HG02623 (cell line): ENCODE data around the gene C9orf50.

ENCODE experiments used
- ATAC-seq: cut with Tn5 transposase; IDR thresholded peaks from one replicate; pipeline ENCODE4 v1.9.1; 2021; ENCODE audit warnings: moderate library complexity; ENCODE audit not compliant: unreplicated experiment

C9orf50 gene

DNA sequence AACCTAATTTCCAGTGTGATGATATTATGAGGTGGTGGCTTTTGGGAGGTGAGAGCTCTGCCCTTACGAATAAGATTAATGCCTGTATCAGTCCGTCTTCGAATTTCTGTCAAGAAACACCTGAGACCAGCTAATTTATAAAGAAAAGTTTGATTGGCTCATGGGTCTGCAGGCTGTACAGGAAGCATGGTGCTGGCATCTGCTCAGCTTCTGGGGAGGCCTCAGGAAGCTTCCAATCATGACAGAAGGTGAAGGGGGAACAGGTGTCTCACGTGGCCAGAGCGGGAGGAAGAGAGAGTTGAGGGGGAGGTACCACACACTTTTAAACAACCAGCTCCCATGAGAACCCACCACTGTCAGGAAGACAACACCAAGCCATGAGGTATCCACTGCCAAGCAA, 46.9 kb downstream of the C9orf50 start:
- ATAC-seq, result no peak

DNA sequence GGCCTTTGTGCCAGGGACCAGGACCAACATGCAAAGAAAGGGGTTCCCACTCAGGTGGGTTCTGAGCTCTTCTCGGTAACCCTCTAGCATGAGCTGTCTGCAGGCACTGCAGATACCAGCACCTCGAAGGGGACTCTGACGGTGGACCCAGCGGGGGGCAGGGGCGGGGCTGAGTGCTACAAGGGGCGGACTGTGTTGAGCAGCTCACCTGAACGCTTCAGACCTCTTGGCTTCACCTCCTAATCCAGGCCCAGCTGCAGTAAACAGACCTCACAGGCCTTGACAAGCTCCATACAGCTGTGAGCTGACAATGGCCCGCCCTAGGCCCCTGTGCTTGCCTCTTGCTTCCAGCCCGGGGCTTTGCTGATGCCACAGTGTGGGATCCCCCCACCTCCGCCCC, 48.4 kb downstream of the C9orf50 start:
- no peak for ATAC-seq

DNA sequence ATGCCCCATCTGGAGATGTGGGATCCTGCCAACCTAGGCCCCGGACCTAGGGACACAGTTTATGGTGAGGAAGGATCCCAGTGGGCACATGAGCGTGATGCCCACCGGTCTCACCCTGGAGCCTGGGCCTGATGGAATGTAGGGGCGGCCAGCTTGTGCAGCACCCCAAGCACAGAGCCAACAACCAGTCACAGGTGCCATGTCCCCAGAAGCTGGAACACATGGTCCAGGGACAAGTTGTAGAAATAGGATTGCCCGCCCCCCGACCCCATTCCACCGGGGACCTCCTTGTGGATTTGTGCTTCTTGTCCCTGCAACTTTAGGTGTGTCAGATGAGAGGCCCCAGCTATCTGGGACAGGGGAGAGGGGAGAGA, 48.9 kb downstream of the C9orf50 start:
- ATAC-seq, result no peak

DNA sequence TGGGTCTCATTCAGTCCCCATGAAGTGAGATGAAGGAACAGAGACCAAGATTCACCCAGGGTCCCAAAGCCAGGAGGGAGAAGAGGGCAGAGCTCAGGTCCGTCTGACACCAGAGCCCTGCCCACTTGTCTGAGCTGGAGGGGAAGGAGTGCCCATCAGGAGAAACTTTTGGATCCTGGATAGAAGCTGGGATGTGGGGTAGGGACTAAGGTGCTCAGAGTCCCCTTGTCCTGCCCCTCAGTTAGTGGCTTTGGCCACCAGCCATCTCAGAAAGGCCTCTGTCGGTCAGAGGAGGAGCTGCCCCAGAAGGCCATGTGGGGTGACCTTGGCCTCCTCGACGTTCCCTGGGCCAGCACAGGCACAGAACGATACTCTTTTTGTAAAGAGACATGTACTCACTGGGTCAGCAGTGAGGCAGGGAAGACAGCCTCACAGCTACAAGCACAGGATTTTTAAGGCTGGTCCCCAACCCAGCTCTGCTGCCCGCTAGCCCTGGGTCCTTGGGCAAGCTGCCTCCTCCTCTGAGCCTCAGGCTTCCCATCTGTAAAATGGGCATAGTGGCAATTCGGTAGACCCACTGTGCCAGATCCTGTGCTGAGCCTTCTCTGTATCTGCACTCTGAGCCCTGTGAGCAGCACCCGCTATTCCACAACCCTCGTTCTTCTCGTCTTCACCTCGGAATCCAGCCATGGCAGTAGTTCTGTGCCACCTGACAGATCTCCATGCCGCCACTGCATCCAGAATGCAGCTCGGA, 49.4 kb downstream of the C9orf50 start:
- ATAC-seq, result no peak

DNA sequence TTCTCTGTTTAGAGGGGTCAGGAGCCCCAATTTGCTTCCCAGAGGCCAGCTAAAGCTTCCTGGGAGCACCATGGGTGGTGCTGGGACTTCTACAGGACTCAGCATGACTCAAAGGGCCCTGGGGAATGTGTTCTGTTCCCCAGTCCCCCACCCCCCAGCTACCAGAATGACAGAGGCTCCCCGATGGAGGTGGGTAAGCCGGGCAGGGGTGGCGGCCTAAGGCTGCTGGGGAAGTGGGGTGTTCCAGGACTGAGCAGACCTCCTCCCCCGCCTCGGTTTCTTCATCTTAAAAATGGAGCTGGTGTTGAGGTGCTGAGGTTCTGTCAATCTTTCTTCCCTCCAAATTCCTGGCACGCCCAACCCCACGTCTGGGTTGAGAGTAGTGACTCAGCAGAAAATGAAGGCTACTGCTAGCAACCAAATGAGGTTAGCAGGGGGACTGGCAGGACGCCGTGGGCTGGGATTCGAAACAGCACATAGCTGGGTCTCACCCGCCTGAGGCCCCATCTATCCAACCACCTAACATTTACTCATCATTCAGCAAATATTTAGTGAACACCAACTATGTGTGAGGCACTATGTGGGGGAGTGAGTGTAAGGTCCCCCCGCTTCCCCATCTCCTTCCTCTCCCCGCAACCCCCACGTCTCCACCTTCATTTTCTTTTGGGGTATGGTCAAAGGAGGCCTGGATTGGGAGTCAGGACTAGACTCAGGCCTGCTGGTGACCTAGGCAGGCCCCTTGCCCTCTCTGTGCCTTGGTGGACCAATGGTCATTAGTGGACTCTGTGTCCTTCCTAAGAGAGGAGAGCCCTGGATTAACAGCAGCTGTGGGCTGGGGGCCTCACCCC, 50.2 kb downstream of the C9orf50 start:
- ATAC-seq, result no peak

DNA sequence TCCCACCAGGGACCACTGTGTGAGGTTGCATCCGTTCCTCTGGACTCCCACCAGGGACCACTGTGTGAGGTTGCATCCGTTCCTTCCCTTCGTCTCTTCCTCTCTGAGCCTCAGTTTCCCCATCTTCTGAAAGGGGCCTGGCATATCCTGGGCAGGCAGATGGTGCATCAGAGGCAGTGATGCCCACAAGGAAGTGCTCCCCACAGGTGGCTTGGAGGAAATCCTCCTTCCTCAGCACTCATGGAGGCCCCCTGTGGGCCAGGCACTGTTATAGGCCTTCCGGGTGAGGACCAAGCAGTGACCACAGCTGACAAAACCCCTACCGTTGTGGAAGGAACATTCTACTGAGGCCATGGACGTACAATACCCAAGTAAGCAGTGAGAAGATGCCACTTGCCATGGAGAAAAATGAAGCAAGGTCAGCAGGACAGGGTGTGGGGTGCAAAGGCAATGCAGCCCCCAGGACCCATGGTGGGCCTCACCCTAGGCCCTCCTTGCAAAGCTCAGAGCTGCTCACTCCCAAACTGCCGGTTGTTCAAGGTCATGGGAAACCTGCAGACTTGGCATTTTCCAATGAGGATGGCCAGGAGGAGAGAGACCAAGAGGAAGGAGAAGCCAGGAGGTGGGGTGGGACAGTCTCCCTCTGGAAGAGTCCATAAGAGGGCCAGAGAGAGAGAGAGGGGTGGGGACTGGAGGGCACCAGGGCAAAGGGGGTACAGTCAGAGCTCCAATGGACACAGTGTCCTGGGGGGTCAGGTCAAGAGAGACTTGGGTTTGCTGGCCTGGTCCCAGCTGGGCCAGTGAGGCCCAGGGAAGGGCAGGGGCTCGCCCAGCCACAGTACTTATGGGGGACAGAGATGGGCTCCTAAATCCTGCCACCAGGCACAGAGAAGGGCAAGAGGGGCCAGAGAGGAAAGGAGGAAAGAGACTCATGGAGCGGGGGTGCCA, 51.1 kb downstream of the C9orf50 start:
- ATAC-seq, result no peak

DNA sequence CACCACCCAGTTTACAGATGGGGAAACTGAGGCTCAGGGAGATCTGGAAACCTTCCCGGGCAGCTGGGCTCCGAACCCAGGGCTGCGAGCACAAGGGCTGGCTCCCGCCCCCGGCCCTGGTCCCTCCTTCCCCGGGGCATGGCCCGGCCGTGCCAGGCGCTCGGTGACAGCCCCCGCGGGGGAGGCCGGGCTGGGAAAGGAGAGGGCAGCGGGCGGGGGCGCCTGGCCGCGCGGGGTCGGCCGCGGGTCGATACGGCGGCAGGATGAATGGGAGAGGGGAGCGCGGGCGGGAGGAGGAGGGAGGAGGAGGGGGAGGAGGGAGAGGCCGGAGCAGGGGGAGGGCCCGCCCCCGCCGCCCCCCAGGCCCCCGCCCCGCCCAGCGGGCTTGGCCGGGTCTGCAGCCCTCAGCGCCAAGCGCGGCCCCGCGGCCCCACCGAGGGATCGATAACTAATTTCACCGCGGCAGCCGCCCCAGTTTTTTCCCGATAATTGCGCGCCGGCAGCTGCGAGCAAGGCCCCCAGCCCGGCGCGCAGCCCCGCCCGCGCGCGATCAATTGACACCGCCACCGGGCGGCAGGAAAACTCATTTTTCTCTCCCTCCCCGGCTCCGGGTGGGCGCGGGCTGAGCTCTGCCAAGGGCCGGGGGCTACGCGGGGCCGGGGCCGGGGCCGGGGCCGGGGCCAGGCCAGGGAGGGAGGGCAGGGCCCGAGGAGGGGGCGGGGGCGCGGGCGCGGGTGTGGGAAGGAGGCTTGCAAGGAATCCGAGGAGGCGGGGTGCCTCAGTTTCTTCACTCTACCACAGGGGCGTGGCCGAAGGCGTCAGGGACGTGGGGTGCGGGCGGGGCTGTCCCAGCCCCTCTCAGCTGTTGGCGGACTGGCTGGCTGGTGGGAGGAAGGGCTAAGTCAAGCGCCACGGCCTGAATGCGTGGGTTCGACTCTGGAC, 52.1 kb downstream of the C9orf50 start:
- ATAC-seq, result no peak

DNA sequence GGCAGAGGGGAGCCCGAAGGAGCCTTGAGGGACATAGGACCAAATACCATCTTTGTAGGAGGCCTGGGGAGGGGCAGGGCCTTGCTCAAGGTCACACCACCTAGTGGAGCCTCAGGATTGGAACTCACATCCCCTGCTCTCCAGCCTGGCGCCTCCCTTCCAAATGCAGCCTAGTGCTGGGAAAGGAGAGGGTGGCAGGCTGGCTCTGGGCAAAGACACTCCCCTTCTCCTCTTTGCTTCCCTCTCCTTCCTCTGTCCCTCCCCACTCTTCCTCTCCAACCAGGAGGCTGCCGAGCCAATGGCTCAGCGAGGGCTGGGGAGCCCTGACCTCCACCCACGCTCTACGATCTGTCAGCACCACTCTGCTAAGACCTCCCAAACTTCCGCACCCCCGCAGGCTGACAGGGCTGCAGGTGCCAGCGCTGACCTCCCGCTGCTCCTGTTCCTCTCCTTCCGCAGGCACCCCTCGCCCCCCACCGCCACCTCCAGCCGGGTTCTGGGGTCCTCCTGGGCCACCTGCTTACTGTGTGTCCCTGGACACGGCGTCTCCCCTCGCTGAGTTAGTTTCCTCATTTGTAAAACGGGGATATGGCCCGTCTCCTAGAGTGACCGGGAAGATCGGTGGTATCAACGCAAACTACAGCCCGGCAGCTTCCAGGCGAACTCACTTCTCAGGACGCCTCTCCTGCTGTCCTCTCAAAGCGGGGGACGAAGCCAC, 52.9 kb downstream of the C9orf50 start:
- no peak for ATAC-seq

DNA sequence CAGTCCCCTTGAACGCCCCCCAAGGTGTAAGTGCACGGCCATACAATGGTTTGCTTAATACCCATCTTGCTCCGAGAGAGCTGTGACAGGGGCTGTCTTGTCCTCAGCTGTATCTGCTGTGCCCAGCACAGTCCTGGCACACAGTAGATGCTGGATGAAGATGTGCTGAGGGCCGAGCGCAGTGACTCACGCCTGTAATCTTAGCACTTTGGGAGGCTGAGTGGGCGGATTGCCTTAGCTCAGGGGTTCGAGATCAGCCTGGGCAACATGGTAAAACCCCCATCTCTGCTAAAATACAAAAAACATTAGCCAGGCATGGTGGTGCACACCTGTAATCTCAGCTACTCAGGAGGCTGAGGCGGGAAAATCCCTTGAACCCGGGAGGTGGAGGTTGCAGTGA, 53.6 kb downstream of the C9orf50 start:
- no peak for ATAC-seq

DNA sequence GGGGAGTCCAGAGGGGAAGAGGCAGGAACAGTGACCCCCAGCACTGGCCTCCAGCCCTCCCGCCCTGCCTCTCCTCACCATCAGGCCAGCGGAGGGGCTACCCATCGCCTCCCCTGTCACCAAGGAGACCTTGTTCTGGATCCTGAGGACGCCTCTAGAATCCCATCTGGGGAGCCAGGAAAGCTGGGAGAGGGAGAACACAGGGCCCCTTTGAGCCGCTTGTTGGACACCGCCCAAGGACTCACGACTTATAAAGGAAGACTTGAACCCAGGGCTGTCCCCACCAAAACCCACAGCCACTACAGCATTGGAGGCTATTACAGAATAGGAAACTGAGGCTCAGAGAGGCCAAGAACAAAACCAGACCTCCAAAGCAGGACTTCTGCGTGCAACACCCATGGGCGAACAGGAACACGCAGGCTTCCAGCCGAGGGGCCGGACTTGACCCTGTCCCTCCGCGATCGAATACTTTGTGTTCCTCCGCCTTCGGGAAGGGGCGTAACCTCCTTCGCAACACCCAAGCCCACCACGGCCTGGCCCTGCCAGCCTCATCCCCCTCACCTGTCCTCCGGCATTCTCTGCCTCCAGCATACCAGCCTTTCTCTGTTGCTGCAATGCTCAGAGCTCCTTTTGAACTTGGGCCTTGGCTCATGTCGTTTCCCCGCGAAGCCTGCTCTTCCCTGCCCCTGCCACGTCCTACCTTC, 54.2 kb downstream of the C9orf50 start:
- no peak for ATAC-seq

DNA sequence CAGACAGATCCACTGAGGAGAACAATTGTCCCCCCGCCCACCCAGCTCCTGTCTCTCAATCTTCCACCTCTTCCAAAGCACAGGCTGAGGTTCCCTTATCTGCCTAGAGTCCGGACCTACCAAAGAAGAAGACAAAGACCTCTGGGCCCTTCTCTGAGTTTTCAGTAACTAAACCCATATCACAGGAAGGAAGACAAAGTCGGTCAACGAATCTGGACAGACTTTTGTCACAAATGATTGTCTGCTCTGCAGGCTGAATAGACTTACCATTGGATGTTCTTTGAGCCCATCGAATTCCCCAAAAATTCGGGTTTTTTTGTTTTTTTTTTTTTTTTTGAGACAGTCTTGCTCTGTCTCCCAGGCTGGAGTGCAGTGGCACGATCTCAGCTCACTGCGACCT, 58.0 kb downstream of the C9orf50 start:
- ATAC-seq, result no peak

DNA sequence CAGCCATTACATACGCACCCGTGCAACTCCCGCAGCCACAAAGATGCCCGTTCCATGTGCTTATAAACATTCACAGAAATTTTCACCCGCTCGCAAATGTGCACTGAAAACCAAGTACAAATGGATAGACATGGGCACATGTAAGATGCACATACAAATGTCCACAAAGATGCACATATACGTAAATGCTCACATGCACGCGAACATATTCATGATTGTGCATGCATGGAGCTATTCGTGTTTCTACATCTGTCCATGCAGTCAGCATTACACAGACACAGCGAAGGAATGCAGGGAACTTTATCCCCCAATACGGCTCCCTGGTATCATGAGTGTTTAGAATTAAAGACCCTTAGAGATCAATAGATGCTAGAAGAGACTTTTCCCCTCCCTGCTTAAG, 58.4 kb downstream of the C9orf50 start:
- no peak for ATAC-seq
